ENCODE results near the gene CTDP1.

Gene CTDP1

DNA sequence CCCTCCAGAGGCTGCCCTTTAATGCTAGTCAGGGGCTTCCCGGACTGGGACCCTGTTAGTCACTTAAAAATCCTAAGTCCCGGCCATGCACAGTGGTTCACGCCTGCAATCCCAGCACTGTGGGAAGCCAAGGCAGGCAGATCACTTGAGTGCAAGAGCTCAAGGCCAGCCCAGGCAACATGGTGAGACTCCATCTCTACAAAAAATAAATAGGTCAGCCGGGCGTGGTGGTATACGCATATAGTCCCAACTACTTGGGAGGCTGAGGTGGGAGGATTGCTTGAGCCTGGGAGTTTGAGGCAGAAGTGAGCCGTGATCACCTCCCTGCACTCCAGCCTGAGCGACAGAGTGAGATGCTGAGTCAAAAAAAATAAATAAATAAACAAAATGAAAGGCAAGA lies 100.9 kb downstream of the CTDP1 start:
- Histone ChIP-seq H3K27me3 (peaks cover 20 to 62% (median 32%) of the 10 kb centered on the region in 11 experiments), H3K9ac (no peak overlapping the region), H3K27ac (no peak overlapping the region), H3K4me2 (no peak overlapping the region), H3K4me3 (no peak overlapping the region), H3K36me3 (no peaks in the 10 kb centered on the region), H4K20me1 (peaks cover 0 to 20% (median 0%) of the 10 kb centered on the region in 11 experiments; a peak in 5 of 22 replicates), H3K9me3 (replicated peaks in 1 of 11) (no peaks in the 10 kb centered on the region), H3K4me1 (peaks cover 13 to 17% (median 15%) of the 10 kb centered on the region in 10 experiments)
- no peak for TF ChIP-seq Cebpa-rat (IDR thresholded peaks at IDR 0.05)

GRCh38 chr18:79781331-79781941 lies 101.8 kb downstream of the CTDP1 start:
- no peak for TF ChIP-seq Cebpa-rat (IDR thresholded peaks at IDR 0.05)
- Histone ChIP-seq H3K9me3 (replicated peaks in 1 of 11) (no peaks in the 10 kb centered on the region), H3K36me3 (no peaks in the 10 kb centered on the region), H3K4me2 (no peak overlapping the region), H3K27ac (no peak overlapping the region), H3K4me3 (no peak overlapping the region), H3K27me3 (peaks cover 29 to 62% (median 41%) of the 10 kb centered on the region in 11 experiments), H3K9ac (no peak overlapping the region), H3K4me1 (peaks cover 19 to 26% (median 24%) of the 10 kb centered on the region in 10 experiments), H4K20me1 (peaks cover 0 to 23% (median 0%) of the 10 kb centered on the region in 11 experiments; a peak in 5 of 22 replicates)

GRCh38 chr18:79782566-79783308 lies 103.1 kb downstream of the CTDP1 start:
- Histone ChIP-seq H4K20me1 (peaks cover 0 to 31% (median 2%) of the 10 kb centered on the region in 11 experiments; a peak in 8 of 22 replicates), H3K4me2 (no peak overlapping the region), H3K4me3 (no peak overlapping the region), H3K4me1 (peaks cover 19 to 39% (median 36%) of the 10 kb centered on the region in 10 experiments), H3K9ac (no peak overlapping the region), H3K9me3 (replicated peaks in 1 of 11) (0 out of 22 replicates have a peak, but pooled peaks cover 0 to under 1% (median 0%) of the 10 kb centered on the region in 11 experiments), H3K27me3 (peaks cover 42 to 67% (median 50%) of the 10 kb centered on the region in 11 experiments), H3K36me3 (no peaks in the 10 kb centered on the region), H3K27ac (no peak overlapping the region)
- no peak for TF ChIP-seq Cebpa-rat (IDR thresholded peaks at IDR 0.05)

- peak overlapping the region; percentile 53 to 97 (median 77) for H3K4me2 ChIP-seq
- H3K36me3 ChIP-seq, result no peaks in the 10 kb centered on the region
- no peak for TF ChIP-seq Cebpa-rat (IDR thresholded peaks at IDR 0.05)
- 0 out of 22 replicates have a peak, but pooled peaks cover 0 to 6% (median 0%) of the 10 kb centered on the region in 11 experiments for H3K9me3 ChIP-seq (replicated peaks in 1 of 11)
- peaks cover 26 to 54% (median 46%) of the 10 kb centered on the region in 10 experiments for H3K4me1 ChIP-seq
- H3K27me3 ChIP-seq, result peaks cover 58 to 73% (median 64%) of the 10 kb centered on the region in 11 experiments
- peak overlapping the region in 1 of 11 experiments; percentile 6; a peak in 1 of 22 replicates for H3K9ac ChIP-seq
- peak overlapping the region in 4 of 10 experiments; percentile 12 to 39 (median 30); a peak in 3 of 20 replicates for H3K4me3 ChIP-seq
- no peak overlapping the region for H3K27ac ChIP-seq
- peaks cover 0 to 42% (median 5%) of the 10 kb centered on the region in 11 experiments; a peak in 8 of 22 replicates for H4K20me1 ChIP-seq
Measured at GRCh38 chr18:79784071-79784913, 104.7 kb downstream of the CTDP1 start.

DNA sequence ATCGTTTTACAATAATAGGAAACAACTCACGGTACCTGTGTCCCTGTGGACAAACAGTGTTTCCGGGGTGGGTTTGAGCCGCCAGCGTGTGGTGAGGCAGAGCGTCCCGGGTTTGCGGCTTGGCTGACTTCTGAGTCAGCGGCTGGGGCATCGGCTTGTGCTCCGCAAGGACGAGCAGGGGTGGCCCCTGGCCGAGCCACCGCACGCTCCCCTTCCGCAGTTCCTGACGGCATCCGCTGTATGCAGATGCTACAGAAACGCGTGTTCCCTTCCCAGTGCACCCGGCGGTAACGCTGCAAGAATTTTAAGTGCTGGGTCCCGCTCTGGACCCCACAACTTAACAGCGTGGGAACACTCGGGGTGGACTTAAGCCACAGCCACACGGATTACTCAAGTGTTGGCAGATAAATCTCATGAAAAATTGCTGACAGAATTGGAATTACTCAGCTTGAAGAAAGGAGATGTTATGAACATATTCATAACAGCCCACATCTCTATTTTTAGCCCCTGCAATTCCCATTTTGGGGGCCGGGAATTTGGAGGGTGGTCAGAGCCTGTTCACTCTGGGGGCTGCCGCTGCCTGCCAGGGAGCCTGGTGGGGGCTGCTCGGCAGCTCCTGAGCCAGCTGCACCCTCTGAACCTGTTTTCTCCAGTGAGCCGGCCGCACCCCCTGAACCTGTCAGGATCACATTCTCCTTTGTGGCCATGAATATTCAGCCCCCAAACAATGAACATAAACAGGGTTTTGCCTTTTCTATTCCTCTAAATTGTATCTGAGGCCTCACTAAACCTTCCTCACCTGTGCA lies 105.6 kb downstream of the CTDP1 start:
- Histone ChIP-seq H3K9ac (peak overlapping the region in 1 of 11 experiments; percentile 6; a peak in 1 of 22 replicates), H3K4me2 (peak overlapping the region; percentile 53 to 97 (median 77)), H3K4me1 (peaks cover 34 to 63% (median 55%) of the 10 kb centered on the region in 10 experiments), H3K27me3 (peaks cover 67 to 82% (median 73%) of the 10 kb centered on the region in 11 experiments), H3K4me3 (peak overlapping the region in 6 of 10 experiments; percentile 3 to 43 (median 17); a peak in 4 of 20 replicates), H3K27ac (no peak overlapping the region), H3K36me3 (no peaks in the 10 kb centered on the region), H4K20me1 (peaks cover 0 to 51% (median 7%) of the 10 kb centered on the region in 11 experiments; a peak in 9 of 22 replicates), H3K9me3 (replicated peaks in 1 of 11) (0 out of 22 replicates have a peak, but pooled peaks cover 0 to 6% (median 0%) of the 10 kb centered on the region in 11 experiments)
- TF ChIP-seq Cebpa-rat (IDR thresholded peaks at IDR 0.05), result no peak

DNA sequence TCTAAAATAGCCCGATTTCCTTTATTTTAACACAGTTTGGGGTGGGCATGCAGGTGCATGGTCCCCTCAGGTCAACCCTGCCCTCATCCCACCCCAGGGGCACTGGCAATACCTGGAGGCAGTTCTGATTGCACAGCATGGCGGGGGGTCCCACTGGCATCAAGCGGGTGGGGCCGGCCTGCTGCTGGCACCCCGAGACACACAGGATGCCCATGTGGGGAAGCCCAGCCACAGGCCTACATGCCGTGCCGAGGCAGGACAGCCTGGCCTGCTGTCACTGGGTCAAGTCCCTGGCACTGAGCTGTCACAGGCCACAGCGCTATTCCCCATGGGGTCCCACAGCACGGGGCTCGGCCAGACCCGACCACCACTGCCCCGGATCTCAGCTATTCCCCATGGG lies 106.2 kb downstream of the CTDP1 start:
- Histone ChIP-seq H3K27me3 (peaks cover 73 to 89% (median 80%) of the 10 kb centered on the region in 11 experiments), H3K9me3 (replicated peaks in 1 of 11) (0 out of 22 replicates have a peak, but pooled peaks cover 0 to 6% (median 0%) of the 10 kb centered on the region in 11 experiments), H3K27ac (no peak overlapping the region), H3K4me3 (no peak overlapping the region), H3K36me3 (no peaks in the 10 kb centered on the region), H4K20me1 (peaks cover 0 to 57% (median 7%) of the 10 kb centered on the region in 11 experiments; a peak in 9 of 22 replicates), H3K9ac (no peak overlapping the region), H3K4me2 (peak overlapping the region; percentile 53 to 97 (median 77)), H3K4me1 (peaks cover 40 to 70% (median 62%) of the 10 kb centered on the region in 10 experiments)
- no peak for TF ChIP-seq Cebpa-rat (IDR thresholded peaks at IDR 0.05)

DNA sequence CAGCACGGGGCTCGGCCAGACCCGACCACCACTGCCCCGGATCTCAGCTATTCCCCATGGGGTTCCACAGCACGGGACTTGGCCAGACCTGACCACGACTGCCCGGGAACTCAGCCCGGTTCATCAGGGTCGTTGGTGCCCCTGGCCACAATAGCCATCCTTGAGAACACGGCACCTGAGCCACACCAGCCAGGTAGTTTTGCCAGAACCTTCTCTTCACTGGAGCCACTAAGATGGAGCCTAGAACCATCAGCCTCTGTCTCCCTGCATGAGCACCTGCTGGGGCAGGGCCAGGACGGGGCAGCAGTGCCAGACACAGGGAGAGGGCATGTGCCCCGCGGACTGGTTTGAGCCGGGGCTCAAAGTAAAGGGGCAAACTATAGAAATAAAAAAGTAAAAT lies 106.7 kb downstream of the CTDP1 start:
- Histone ChIP-seq H3K27me3 (peaks cover 77 to 94% (median 84%) of the 10 kb centered on the region in 11 experiments), H3K4me3 (0 out of 20 replicates have a peak overlapping the region, but pooled peaks of 1 of the 10 experiments have one; percentile 6), H3K36me3 (no peaks in the 10 kb centered on the region), H3K4me1 (peaks cover 45 to 74% (median 66%) of the 10 kb centered on the region in 10 experiments), H3K27ac (no peak overlapping the region), H3K9me3 (replicated peaks in 1 of 11) (0 out of 22 replicates have a peak, but pooled peaks cover 0 to 6% (median 0%) of the 10 kb centered on the region in 11 experiments), H4K20me1 (peaks cover 0 to 61% (median 7%) of the 10 kb centered on the region in 11 experiments; a peak in 10 of 22 replicates), H3K4me2 (peak overlapping the region in 10 of 11 experiments; percentile 4 to 97 (median 74); a peak in 18 of 22 replicates), H3K9ac (no peak overlapping the region)
- no peak for TF ChIP-seq Cebpa-rat (IDR thresholded peaks at IDR 0.05)
